OCI-LY1 (cell line): ENCODE data around the gene CPAMD8.
"Not testable (repeated sequence)": the region's sequence is repeated elsewhere in the genome, so short reads cannot be mapped to it uniquely, and the experiment has no call there.

Source experiments
- H2AFZ ChIP-seq: fragments of 200-600 bp; sonication (generic), shearing (Covaris generic); 2 replicates; pipeline ENCODE4 v1.6.0; 2014; ENCODE audit warnings: antibody characterized with exemption, mild to moderate bottlenecking, low read length
- H3F3A ChIP-seq: fragments of 200-600 bp; sonication (generic), shearing (Covaris generic); 2 replicates; pipeline ENCODE4 v1.6.0; 2014; ENCODE audit warnings: mild to moderate bottlenecking, antibody characterized with exemption, low read length, moderate library complexity; ENCODE audit not compliant: insufficient read depth
- H3K27ac ChIP-seq: fragments of 200-600 bp; sonication (generic); 2 replicates; pipeline ENCODE4 v1.5.1; 2014; ENCODE audit warnings: low read length, mixed run types, mild to moderate bottlenecking, low read depth; ENCODE audit not compliant: poor library complexity, severe bottlenecking
- H3K27me3 ChIP-seq: fragments of 200-600 bp; sonication (generic); 2 replicates; pipeline ENCODE4 v1.6.0; 2014; ENCODE audit warnings: antibody characterized with exemption, mild to moderate bottlenecking, low read length, moderate library complexity; ENCODE audit not compliant: insufficient read depth
- H3K36me3 ChIP-seq: fragments of 200-600 bp; sonication (generic); 2 replicates; pipeline ENCODE4 v1.6.1; 2014; ENCODE audit warnings: mild to moderate bottlenecking, antibody characterized with exemption, low read length, moderate library complexity, mixed read lengths; ENCODE audit not compliant: insufficient read depth
- H3K4me1 ChIP-seq: fragments of 200-600 bp; sonication (generic); 2 replicates; pipeline ENCODE4 v1.5.1; 2014; ENCODE audit warnings: mild to moderate bottlenecking, low read length, moderate library complexity; ENCODE audit not compliant: insufficient read depth, severe bottlenecking
- H3K4me2 ChIP-seq: fragments of 200-600 bp; sonication (generic), shearing (Covaris generic); 2 replicates; pipeline ENCODE4 v1.6.1; 2014; ENCODE audit warnings: low read length
- H3K4me3 ChIP-seq: fragments of 200-600 bp; sonication (generic); 2 replicates; pipeline ENCODE4 v1.5.1; 2014; ENCODE audit warnings: low read length, low read depth, mild to moderate bottlenecking, mixed read lengths; ENCODE audit not compliant: poor library complexity, severe bottlenecking
- H3K79me2 ChIP-seq: fragments of 200-600 bp; shearing (Covaris generic); 2 replicates; pipeline ENCODE4 v1.6.1; 2016; ENCODE audit warnings: mixed run types, low read length, mixed read lengths; ENCODE audit not compliant: insufficient read depth
- H3K9ac ChIP-seq: fragments of 200-600 bp; sonication (generic), shearing (Covaris generic); 2 replicates; pipeline ENCODE4 v1.6.1; 2014; ENCODE audit warnings: mild to moderate bottlenecking, low read length, mixed read lengths
- H3K9me2 ChIP-seq: fragments of 200-600 bp; sonication (generic), shearing (Covaris generic); 2 replicates; pipeline ENCODE4 v1.6.1; 2014; ENCODE audit warnings: low read depth, mild to moderate bottlenecking, low read length, mixed read lengths
- H3K9me3 ChIP-seq: fragments of 200-600 bp; shearing (Covaris generic); 2 replicates; pipeline ENCODE4 v1.6.1; 2014; ENCODE audit warnings: low read length, mixed read lengths
- H4K20me1 ChIP-seq: fragments of 200-600 bp; sonication (generic), shearing (Covaris generic); 2 replicates; pipeline ENCODE4 v1.6.0; 2016; ENCODE audit warnings: mild to moderate bottlenecking, low read length; ENCODE audit not compliant: insufficient read depth
- EZH2 ChIP-seq: fragments of 200-600 bp; sonication (generic), shearing (Covaris generic); IDR thresholded peaks from 2 replicates; pipeline ENCODE4 v1.8.0; 2017; ENCODE audit warnings: borderline replicate concordance, mixed run types, mild to moderate bottlenecking, antibody characterized with exemption, low read length, moderate library complexity, mixed read lengths
- TF ChIP-seq, protein P1 (sequence below): fragments of 200-600 bp; sonication (generic), shearing (Covaris generic); IDR thresholded peaks from 2 replicates; pipeline ENCODE4 v1.5.1; 2017; ENCODE audit warnings: mild to moderate bottlenecking, antibody characterized with exemption, low read length, moderate library complexity, mixed read lengths

CPAMD8 gene

DNA sequence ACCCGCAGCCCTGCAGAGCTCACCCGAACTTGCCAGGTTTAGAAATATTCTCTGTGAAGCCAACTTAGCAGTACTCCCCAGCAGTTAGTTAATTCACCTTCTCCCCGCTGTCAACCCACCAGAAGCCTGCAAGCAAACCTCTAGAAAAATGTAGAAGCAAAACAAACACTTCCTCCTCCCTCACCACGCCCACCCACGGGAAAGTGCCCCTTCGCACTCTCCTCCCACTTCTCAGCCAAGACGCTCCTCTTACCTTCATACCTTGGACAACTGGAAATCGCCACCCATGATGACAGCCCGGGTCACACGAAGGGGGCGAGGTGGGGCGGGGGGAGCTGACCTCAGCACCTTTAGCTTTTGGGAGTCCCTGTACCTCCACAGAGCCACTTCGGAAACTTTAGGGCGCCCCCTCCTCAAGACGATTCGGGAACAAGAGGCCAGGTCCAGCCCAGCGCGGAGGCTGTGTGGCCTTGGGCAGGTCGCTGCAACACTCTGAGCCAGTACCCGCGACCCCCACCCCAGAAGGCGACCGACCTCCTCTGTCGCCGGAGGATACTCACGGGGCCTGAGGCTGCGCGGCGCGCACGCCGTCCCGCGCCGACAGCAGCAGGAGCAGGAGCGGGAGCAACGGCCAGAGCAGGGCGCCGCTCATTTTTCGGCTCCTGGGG lies 485 bp downstream of the CPAMD8 start:
- H3K4me2 ChIP-seq = no peak overlapping the region
- no peaks in the 10 kb centered on the region for H3K9me2 ChIP-seq
- H3F3A ChIP-seq = no peaks in the 10 kb centered on the region
- no peaks in the 10 kb centered on the region for H3K9me3 ChIP-seq
- H3K4me1 ChIP-seq = no peaks in the 10 kb centered on the region
- no peak overlapping the region for H3K9ac ChIP-seq
- H2AFZ ChIP-seq = no peak overlapping the region
- H3K4me3 ChIP-seq = no peak overlapping the region
- H4K20me1 ChIP-seq = no peaks in the 10 kb centered on the region
- H3K27me3 ChIP-seq = no peaks in the 10 kb centered on the region; the same call in 1 of the 2 replicates
- H3K36me3 ChIP-seq = no peaks in the 10 kb centered on the region
- H3K79me2 ChIP-seq = no peaks in the 10 kb centered on the region
- no peak overlapping the region for H3K27ac ChIP-seq
- TF ChIP-seq, protein P1, sequence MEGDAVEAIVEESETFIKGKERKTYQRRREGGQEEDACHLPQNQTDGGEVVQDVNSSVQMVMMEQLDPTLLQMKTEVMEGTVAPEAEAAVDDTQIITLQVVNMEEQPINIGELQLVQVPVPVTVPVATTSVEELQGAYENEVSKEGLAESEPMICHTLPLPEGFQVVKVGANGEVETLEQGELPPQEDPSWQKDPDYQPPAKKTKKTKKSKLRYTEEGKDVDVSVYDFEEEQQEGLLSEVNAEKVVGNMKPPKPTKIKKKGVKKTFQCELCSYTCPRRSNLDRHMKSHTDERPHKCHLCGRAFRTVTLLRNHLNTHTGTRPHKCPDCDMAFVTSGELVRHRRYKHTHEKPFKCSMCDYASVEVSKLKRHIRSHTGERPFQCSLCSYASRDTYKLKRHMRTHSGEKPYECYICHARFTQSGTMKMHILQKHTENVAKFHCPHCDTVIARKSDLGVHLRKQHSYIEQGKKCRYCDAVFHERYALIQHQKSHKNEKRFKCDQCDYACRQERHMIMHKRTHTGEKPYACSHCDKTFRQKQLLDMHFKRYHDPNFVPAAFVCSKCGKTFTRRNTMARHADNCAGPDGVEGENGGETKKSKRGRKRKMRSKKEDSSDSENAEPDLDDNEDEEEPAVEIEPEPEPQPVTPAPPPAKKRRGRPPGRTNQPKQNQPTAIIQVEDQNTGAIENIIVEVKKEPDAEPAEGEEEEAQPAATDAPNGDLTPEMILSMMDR = no peak
- no peak for TF ChIP-seq EZH2

DNA sequence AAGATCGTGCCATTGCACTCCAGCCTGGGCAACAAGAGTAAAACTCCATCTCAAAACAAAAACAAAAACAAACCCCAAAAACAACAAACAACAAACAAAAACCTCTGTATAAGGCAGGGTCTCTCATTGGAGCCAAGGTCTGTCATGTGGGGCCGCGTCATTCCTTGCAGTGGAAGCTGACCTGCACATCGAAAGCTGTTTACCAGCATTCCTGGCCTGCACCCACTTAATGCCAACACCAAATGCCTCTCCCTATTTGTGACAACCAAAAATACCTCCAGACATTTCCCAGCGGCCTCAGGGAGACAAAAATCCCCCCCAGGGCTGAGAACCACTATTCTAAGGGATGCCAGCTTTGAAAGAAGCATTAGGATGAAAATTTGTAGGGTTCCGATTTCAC lies 1.2 kb downstream of the CPAMD8 start:
- Histone ChIP-seq H3K9me3 (0 out of 2 replicates have a peak, but pooled peaks cover 2% of the 10 kb centered on the region), H3K36me3 (no peaks in the 10 kb centered on the region), H3K4me2 (no peak overlapping the region), H3K9me2 (no peaks in the 10 kb centered on the region), H2AFZ (no peak overlapping the region), H3K79me2 (no peaks in the 10 kb centered on the region), H3K4me1 (no peaks in the 10 kb centered on the region), H3F3A (no peaks in the 10 kb centered on the region), H3K27ac (no peak overlapping the region), H3K27me3 (no peaks in the 10 kb centered on the region; the same call in 1 of the 2 replicates), H4K20me1 (no peaks in the 10 kb centered on the region), H3K4me3 (no peak overlapping the region), H3K9ac (no peak overlapping the region)
- no peak for TF ChIP-seq EZH2
- TF ChIP-seq, protein P1 = no peak

DNA sequence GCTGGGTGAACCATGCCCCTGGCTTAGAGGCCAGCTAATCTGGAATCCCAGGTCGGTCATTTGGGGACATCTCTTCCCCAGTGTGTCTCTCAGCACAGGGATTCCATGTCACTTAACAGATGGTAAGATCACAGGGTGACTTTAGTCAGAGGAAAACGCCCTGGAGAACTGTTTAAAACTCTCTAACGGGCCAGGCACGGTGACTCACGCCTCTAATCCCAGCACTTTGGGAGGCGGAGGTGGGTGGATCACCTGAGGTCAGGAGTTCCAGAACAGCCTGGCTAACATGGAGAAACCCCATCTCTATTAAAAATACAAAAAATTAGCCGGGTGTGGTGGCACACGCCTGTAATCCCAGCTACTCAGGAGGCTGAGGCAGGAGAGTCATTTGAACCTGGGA lies 1.7 kb downstream of the CPAMD8 start:
- H3K9me2 ChIP-seq = not testable (repeated sequence)

DNA sequence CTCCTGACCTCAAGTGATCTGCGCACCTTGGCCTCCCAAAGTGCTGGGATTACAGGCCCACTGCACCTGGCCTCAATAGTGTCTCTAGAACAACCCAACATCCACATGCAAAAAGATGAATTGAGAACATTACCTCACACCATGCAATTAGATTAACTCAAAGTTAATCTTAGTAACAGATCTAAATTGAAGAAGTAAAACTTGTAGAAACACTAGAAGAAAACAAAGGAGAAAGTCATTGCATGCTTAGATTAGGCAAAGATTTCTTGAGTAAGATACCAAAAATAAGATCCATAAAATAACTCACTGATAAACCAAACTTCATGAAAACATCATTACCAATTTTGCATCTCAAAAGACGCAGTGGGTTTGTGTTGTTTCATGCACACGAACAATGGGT lies 2.8 kb downstream of the CPAMD8 start:
- Histone ChIP-seq H3K4me2 (no peak overlapping the region), H3K36me3 (no peaks in the 10 kb centered on the region), H4K20me1 (no peaks in the 10 kb centered on the region), H3K4me1 (no peaks in the 10 kb centered on the region), H3K4me3 (no peak overlapping the region), H3K9me2 (no peaks in the 10 kb centered on the region), H2AFZ (no peak overlapping the region), H3K9me3 (0 out of 2 replicates have a peak, but pooled peaks cover 2% of the 10 kb centered on the region), H3K27ac (no peak overlapping the region), H3K79me2 (no peaks in the 10 kb centered on the region), H3K27me3 (no peaks in the 10 kb centered on the region; the same call in 1 of the 2 replicates), H3F3A (no peaks in the 10 kb centered on the region), H3K9ac (no peak overlapping the region)
- no peak for TF ChIP-seq EZH2
- TF ChIP-seq, protein P1 = no peak

More for the DNA sequence above, 1.7 kb downstream of the CPAMD8 start:
- not testable (repeated sequence) for H3K27ac ChIP-seq, H3K9ac ChIP-seq, H3K36me3 ChIP-seq, H3K4me1 ChIP-seq, H3K27me3 ChIP-seq, H3K4me2 ChIP-seq, H2AFZ ChIP-seq, H3K9me3 ChIP-seq, H3F3A ChIP-seq, H4K20me1 ChIP-seq, H3K79me2 ChIP-seq, H3K4me3 ChIP-seq
